ENCODE measurements around the gene LRR1.

- TF ChIP-seq, protein P1, sequence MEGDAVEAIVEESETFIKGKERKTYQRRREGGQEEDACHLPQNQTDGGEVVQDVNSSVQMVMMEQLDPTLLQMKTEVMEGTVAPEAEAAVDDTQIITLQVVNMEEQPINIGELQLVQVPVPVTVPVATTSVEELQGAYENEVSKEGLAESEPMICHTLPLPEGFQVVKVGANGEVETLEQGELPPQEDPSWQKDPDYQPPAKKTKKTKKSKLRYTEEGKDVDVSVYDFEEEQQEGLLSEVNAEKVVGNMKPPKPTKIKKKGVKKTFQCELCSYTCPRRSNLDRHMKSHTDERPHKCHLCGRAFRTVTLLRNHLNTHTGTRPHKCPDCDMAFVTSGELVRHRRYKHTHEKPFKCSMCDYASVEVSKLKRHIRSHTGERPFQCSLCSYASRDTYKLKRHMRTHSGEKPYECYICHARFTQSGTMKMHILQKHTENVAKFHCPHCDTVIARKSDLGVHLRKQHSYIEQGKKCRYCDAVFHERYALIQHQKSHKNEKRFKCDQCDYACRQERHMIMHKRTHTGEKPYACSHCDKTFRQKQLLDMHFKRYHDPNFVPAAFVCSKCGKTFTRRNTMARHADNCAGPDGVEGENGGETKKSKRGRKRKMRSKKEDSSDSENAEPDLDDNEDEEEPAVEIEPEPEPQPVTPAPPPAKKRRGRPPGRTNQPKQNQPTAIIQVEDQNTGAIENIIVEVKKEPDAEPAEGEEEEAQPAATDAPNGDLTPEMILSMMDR (IDR thresholded peaks at IDR 0.05; ENCODE audit: poor library complexity): no peak
- no peak for TF ChIP-seq EZH2 (IDR thresholded peaks at IDR 0.05; ENCODE audit: borderline replicate concordance)
These were observed 32.0 kb upstream of the LRR1 start for GRCh38 chr14:49566714-49567113.
